ENCODE results near the gene TMEM131. TPM values are rescaled to one million over a fixed set of nuclear protein-coding genes. Genes with fewer than 3 reads are reported as not detected.

The TMEM131 gene
- total RNA-seq, 2 experiments from 2014 or later = 17.4 to 32.3 TPM

DNA sequence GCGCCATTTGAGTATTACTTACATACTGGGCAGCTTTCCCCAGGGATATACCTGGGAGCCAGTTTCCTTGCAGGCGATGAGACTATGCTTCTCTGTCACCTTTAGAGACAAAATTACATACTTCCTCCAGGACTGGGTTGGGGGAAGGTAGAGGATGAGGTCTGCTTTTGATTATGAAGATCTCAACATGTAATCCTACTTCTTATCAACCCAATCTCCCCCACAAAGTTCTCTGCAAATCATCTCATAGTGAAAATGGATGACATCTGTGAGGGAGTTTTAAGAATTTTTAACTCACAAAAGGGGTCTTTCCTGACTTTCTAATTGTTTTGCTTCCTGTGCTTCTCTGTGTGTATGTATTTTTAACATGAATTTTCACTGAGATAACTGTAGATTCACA lies 81.9 kb downstream of the TMEM131 start:
- TF ChIP-seq EZH2phosphoT487 (IDR thresholded peaks at IDR 0.05; ENCODE audit: borderline replicate concordance, low read depth, low read length) = no peak
- TF ChIP-seq, protein P1, sequence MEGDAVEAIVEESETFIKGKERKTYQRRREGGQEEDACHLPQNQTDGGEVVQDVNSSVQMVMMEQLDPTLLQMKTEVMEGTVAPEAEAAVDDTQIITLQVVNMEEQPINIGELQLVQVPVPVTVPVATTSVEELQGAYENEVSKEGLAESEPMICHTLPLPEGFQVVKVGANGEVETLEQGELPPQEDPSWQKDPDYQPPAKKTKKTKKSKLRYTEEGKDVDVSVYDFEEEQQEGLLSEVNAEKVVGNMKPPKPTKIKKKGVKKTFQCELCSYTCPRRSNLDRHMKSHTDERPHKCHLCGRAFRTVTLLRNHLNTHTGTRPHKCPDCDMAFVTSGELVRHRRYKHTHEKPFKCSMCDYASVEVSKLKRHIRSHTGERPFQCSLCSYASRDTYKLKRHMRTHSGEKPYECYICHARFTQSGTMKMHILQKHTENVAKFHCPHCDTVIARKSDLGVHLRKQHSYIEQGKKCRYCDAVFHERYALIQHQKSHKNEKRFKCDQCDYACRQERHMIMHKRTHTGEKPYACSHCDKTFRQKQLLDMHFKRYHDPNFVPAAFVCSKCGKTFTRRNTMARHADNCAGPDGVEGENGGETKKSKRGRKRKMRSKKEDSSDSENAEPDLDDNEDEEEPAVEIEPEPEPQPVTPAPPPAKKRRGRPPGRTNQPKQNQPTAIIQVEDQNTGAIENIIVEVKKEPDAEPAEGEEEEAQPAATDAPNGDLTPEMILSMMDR (conservative IDR thresholded peaks at IDR 0.05; ENCODE audit: low read length) = no peak
- Histone ChIP-seq H3K36me3 (ENCODE audit: insufficient read depth, low read length) (peaks cover 14% of the 10 kb centered on the region; the same call in 1 of the 2 replicates), H2AFZ (ENCODE audit: low read length) (no peak overlapping the region), H3K4me3 (ENCODE audit: low read depth, low read length, poor library complexity, severe bottlenecking) (no peak overlapping the region), H3K79me2 (ENCODE audit: insufficient read depth, low read depth, low read length) (peaks cover 10% of the 10 kb centered on the region; the same call in 1 of the 2 replicates), H3K4me1 (ENCODE audit: insufficient read depth, low read length, poor library complexity, severe bottlenecking) (peaks cover 35% of the 10 kb centered on the region), H3K4me2 (ENCODE audit: low read length) (no peak overlapping the region; the same call in 1 of the 2 replicates), H3K9me3 (ENCODE audit: low read length) (0 out of 2 replicates have a peak, but pooled peaks cover 9% of the 10 kb centered on the region), H4K20me1 (ENCODE audit: insufficient read depth, low read length) (no peaks in the 10 kb centered on the region), H3K9me2 (ENCODE audit: insufficient read depth, low read length) (no peaks in the 10 kb centered on the region), H3K27ac (ENCODE audit: low read depth, low read length, poor library complexity, severe bottlenecking) (no peak overlapping the region)
- DNase-seq (ENCODE audit: low spot score) = no peak
- BruUV-seq (replicated peaks) = no TSS peak
- CTCF ChIA-PET (ENCODE audit: unreplicated experiment) = no interaction called here
- POLR2A ChIA-PET = interaction anchor here (0.6 kb wide), 1 partner anchor 830 kb away, joined by 3 read pairs; no protein-coding TSS in a partner anchor
- intact Hi-C loops (cut with micrococcal nuclease; ENCODE audit: unreplicated experiment) = no loop called here

DNA sequence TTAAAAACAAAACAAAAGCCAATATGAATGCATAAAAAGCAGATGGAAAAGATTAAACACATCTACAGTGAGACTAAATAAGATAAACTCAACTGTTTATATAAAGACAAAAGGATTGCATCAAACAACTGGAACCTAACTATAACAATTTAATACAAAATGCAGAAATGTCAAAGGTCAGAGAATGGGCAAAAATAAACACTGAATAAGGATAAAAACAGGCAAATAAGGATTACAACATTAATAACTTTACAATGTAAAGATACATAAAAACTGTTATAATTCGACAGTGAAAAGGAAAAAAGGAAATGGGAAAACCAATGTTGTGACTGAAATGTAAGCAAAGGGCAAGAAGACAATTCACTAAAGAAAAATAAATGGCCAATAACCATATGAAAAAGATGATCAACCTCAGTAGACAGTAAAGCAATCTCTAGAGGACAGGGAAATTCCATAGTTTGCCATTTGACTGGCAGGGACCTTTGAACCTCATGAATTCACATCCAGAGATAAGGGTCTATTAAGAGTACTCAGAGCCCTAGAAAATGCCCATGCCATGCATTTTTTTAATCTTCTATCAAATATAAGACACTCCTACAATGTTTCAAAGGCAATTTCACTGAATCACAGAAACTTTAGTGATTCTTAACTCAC lies 83.7 kb downstream of the TMEM131 start:
- H2AFZ ChIP-seq (ENCODE audit: low read length) = no peak overlapping the region
- H3K4me1 ChIP-seq (ENCODE audit: insufficient read depth, low read length, poor library complexity, severe bottlenecking) = peaks cover 51% of the 10 kb centered on the region
- no peak for DNase-seq (ENCODE audit: low spot score)
- H3K9me2 ChIP-seq (ENCODE audit: insufficient read depth, low read length) = no peaks in the 10 kb centered on the region
- no TSS peak for BruUV-seq (replicated peaks)
- ChIA-PET POLR2A (no interaction called here), CTCF (ENCODE audit: unreplicated experiment) (no interaction called here)
- no peaks in the 10 kb centered on the region for H4K20me1 ChIP-seq (ENCODE audit: insufficient read depth, low read length)
- H3K4me3 ChIP-seq (ENCODE audit: low read depth, low read length, poor library complexity, severe bottlenecking) = no peak overlapping the region
- peaks cover 16% of the 10 kb centered on the region for H3K36me3 ChIP-seq (ENCODE audit: insufficient read depth, low read length)
- no peak for TF ChIP-seq EZH2phosphoT487 (IDR thresholded peaks at IDR 0.05; ENCODE audit: borderline replicate concordance, low read depth, low read length)
- TF ChIP-seq, protein P1 (conservative IDR thresholded peaks at IDR 0.05; ENCODE audit: low read length) = no peak
- 0 out of 2 replicates have a peak, but pooled peaks cover 6% of the 10 kb centered on the region for H3K9me3 ChIP-seq (ENCODE audit: low read length)
- no peak overlapping the region for H3K4me2 ChIP-seq (ENCODE audit: low read length)
- intact Hi-C loops (cut with micrococcal nuclease; ENCODE audit: unreplicated experiment) = no loop called here
- H3K79me2 ChIP-seq (ENCODE audit: insufficient read depth, low read depth, low read length) = peaks cover 10% of the 10 kb centered on the region; the same call in 1 of the 2 replicates
- no peak overlapping the region for H3K27ac ChIP-seq (ENCODE audit: low read depth, low read length, poor library complexity, severe bottlenecking)
